OCI-LY3 (cell line): ENCODE data around the gene SCN3A.

Source experiments
- EZH2phosphoT487 ChIP-seq: fragments of 200-600 bp; shearing (Covaris generic); IDR thresholded peaks from 2 replicates; pipeline ENCODE4 v1.6.1; 2018; ENCODE audit warnings: antibody characterized with exemption, mixed run types, low read depth
- TF ChIP-seq, protein P1 (sequence below): fragments of 200-600, 300-600 bp; sonication (generic); IDR thresholded peaks from 2 replicates; pipeline ENCODE4 v1.5.1; 2014; ENCODE audit warnings: antibody characterized with exemption, low read length, low read depth

DNA sequence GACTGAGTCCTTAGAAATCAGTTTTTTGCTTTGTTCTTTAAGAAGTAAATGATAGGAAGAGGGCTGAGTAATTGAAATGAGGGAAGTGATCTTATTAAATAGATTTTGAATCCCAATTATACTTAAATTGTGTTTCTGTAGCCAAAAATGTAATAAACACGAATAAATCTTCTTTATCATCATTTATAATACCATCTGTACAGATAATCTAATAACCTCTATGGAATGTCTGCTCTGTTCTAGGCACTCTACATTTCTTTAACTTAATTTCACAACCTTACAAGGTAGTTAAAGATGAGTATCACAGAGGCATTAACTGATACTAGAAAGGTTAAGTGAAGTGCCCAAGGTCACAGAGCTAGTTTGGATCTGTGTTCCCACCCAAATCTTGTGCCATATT lies 21.1 kb upstream of the SCN3A start:
- no peak for TF ChIP-seq EZH2phosphoT487
- TF ChIP-seq, protein P1, sequence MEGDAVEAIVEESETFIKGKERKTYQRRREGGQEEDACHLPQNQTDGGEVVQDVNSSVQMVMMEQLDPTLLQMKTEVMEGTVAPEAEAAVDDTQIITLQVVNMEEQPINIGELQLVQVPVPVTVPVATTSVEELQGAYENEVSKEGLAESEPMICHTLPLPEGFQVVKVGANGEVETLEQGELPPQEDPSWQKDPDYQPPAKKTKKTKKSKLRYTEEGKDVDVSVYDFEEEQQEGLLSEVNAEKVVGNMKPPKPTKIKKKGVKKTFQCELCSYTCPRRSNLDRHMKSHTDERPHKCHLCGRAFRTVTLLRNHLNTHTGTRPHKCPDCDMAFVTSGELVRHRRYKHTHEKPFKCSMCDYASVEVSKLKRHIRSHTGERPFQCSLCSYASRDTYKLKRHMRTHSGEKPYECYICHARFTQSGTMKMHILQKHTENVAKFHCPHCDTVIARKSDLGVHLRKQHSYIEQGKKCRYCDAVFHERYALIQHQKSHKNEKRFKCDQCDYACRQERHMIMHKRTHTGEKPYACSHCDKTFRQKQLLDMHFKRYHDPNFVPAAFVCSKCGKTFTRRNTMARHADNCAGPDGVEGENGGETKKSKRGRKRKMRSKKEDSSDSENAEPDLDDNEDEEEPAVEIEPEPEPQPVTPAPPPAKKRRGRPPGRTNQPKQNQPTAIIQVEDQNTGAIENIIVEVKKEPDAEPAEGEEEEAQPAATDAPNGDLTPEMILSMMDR = no peak
